Stimulated activated CD4-positive, alpha-beta T cell treated with anti-CD3 and anti-CD28 coated beads, Interleukin-4, amount 100 ng/mL, for 4 hours (primary cell): ENCODE measurements around the gene FLCN.
"Not testable (repeated sequence)": the region's sequence is repeated elsewhere in the genome, so short reads cannot be mapped to it uniquely, and the experiment has no call there.

Source experiments
- DNase-seq, 2 experiments: peaks; one replicate each; pipeline ENCODE4 v3.0.0-alpha.2; 2020

FLCN gene

DNA sequence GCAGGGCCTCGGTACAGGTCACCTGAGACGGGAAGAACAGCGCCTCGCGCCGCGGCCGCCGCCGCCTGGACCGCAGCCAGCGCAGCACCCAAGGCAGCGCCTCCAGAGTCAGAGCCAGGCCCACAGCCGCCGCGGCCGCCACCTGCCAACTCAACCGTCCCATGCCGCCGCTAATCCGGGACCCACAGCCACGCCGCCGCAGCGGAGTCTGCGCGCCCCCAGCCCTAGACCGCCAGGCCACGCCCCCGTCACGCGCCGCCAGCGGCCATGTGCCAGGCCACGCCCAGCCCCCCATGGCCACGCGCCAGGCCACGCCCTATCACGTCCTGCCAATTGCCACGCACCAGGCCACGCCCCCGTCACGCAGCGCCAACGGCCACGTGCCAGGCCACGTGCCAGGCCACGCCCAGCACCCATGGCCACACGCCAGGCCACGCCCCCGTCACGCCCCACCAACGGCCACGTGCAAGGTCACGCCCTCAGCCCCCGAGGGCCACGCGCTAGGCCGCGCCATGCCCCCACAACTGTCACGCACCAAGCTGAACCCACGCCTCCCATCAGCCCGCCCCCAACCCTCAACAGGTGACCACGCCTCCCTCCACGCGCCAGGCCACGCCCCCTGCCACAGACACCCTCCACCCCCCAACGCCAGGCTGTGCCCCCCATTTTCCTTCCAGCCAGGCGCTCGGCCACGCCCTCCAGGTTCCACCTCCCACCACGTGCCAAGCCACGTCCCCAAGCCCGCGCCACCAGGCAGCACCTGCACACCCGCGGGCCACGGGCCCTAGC, 30.6 kb downstream of the FLCN start, which contains the start of gene PLD6:
Gene PLD6, minus strand, starts transcription at position 210 of the 789 bp plus-strand sequence. Its CDS starts 47 bp downstream, at position 163.
- peak; percentile 89 to 93 for DNase-seq

DNA sequence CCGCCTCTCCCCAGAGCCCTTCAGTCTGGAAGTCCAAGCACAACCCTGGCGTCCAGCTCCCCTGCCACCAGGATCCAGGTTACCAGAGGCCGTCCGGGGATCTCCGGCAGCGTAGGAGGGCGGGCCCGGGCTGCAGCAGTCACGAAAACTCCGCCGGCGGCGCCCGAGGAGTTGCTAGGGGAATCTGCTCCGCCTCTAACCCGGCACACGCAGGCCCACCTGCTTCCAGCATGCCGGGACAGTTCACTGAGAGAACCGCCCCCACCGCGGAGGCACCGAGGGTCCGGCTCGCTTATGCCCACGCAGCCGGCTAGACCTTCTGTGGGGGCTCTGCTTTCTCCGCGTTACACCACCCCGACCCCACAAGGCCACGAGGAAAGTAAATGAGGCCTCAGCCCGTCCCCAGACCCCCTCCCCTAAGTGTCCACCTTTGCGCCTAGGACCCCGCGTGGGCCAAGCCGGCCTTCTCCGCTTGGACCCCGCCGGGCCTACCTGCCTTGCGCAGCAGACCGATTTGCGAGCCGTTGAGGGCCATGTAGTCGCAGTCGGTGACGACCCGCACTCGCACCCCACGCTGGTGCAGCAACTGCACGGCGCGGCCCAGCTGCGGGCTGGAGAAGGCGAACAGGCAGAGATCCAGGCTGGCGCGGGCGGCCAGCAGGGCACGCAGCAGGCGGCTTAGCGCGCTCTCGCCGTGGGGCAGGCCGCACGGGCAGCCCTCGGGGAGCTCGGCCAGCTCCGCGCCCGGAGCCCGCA, 31.4 kb downstream of the FLCN start:
- peak; percentile 62 to 65 for DNase-seq

DNA sequence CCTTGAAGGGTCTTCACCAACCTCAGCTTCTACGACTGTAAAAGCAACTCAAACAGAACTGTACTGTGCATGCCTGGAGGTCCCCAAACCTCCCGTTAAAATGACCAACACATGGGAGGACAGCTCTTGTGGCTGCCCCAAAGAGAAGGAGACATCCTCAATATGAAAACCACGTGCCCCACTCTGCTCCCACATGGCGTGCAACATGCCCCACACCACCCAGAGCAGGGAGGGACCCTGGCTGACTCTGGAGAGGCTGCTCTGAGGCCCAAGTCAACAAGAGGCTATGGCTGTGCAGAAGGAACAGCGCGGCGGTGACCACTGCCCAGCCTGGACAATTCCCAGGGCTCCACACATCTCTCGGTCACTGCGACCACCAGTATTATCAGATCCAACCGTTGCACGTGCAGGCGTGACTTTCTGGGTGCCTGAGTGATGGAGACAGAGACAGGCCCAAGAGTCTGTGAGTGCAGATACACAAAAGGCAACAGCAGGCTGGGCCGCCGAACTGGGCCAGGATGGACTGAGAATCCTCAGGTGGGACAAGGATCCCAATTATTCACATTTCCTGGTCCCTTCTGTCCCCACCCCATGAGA, 32.2 kb downstream of the FLCN start:
- no peak for DNase-seq

DNA sequence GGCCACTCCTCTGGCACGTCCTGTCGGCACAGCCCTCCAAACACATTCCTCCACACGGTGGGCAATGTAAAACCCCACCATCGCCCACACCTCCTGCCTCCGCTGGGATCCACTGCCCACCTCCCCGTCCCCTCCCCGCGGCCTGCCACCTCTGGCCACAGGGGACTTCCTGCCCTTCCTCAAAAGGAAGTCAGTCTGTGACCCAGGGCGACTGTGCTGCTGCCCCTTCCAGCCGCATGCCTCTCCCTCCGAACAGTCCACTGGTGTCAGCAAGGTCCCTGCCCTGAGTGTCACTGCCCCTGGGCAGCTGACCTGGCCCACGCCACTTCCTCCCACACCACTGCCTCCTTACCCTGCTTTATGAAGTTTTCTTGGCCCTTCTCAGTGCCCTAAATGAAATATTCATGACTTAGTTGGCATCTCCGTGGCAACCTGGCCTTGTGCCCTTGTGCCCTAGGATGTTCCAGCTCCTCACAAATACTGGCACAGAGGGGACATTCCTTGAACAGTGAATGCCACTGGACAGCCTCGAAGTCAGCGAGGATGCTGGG, 32.9 kb downstream of the FLCN start:
- no peak for DNase-seq

DNA sequence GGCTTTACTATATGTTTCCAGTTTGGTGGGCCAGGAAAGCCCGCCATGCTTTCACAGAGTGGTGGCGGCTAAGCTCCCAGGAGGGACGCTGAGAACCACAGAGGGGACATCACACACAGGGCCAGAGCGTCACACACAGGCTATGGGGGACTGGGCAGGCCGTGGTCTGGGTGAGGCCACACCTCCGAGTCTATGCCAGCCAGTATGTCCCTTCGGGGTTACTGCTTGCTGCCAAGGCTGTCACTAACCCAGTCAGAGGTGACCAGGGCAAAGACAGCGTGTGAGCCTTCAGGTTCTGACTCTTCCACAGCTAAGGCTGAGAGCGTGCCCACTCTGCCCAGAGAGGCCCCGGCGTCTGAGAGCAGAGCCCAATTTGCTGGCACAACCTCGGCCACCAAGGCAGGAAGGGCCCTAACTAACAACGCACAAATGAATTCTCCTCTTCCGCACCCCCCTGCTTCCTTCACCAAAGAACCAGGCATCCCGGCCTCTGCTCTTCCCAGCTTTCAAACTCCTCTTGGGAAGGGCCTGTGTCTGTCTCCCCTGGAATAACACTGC, 33.7 kb downstream of the FLCN start:
- DNase-seq, result no peak

DNA sequence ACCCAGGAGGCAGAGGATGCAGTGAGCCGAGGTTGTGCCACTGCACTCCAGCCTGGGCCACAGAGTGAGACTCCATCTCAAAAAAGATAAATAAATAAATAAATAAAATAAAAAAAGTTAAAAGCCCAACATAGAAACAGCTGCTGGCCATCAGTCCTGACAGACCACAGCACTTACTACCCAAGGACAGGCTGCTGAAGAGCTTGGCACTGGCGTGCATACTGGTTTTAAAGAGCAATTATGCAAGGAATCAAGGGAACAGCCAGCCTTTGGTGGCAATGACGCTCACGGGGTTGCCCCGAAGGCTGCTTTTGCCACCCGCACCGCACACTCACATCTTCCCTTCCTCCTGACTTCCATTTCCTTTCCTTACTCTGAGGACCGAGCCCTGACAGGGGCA, 35.1 kb downstream of the FLCN start:
- no peak for DNase-seq

DNA sequence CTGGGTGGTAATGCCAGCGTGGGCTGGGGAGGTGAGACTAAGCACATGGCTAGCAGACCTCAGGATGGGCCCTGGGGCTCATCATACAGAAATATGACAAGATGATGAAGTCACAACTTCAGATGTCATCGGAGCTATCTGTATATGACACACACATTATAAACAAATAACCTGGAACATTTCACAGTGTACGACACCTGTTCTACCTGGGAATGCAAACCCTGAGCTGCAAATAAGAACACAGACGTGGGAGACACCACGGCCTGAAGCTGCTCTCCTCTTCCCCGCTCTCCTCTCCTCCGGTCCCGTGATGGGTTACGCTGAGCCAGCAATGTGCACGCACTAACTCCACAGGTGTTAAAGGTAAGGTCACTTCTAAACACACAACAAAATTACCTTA, 35.7 kb downstream of the FLCN start:
- DNase-seq, result no peak

DNA sequence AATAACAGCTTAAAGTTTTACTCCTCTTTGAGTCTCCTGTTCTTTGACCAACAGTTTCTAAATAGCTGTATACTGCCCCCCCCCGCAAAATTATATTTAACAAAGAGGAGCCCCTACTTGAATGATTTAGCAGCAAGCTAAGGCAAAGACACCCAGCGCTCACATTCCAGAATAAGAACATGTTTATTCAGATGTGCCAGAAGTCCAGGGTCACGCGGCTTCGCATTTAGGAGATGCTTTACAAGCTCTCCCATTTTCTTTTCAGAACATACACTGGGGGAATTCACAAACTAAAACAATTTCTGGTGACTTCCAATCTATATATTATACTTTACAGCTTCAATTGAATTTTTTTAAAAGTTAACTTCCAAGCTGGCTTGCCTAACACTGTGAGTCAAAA, 36.1 kb downstream of the FLCN start:
- no peak for DNase-seq

DNA sequence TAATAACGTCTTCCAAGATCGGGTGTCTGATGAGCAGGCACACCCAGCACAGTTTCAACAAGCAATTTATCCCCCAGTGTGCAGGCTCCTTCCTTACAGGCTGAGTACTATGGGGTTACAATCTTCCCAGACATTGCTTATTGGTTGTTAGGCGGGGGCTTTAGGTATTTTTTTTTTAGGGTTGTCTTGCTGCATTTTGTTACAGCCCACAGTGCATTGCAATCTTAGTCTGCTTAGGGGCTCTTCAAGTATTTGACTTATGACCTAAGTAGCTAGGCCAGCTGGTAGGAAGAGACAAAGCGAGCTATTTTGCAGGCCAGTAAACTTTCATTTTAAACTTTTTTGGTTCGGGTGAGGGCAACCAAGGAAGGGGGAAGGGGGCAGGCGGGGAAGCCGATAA, 36.7 kb downstream of the FLCN start:
- DNase-seq, result no peak

DNA sequence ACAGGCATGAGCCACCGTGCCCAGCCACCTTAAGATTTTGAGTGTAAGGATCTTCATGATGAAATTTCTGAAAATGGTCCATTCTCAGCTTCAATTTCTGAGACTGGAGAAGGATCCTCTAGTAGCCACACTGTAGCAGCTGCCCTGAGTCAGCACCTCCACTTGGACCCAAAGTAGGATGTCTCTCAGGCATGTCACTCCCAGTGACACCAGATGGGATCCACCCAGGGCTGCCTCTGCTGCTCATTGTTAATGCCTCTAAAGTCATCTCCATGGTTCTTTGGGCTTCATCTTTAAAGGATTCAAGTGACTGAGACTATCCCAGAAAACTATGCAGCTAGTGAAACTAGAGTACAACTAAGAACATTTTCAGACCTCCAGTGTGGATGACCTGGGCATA, 38.7 kb downstream of the FLCN start:
- no peak for DNase-seq

DNA sequence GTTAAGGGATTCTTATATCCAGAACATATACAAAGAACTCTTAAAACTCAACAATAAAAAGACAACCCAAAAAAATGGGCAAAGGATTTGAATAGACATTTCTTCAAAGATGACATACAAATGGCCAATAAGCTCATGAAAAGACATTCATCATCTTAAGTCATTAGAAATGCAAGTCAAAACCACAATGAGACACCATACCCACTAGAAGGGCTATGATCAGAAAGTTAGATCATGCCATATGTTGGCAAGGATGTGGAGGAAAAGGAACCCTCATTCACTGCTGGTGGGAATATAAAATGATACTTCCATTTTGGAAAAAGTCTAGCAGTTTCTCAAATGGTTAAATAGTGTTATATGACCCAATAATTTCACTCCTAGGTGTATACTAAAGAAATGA, 40.2 kb downstream of the FLCN start:
- DNase-seq, result no peak

DNA sequence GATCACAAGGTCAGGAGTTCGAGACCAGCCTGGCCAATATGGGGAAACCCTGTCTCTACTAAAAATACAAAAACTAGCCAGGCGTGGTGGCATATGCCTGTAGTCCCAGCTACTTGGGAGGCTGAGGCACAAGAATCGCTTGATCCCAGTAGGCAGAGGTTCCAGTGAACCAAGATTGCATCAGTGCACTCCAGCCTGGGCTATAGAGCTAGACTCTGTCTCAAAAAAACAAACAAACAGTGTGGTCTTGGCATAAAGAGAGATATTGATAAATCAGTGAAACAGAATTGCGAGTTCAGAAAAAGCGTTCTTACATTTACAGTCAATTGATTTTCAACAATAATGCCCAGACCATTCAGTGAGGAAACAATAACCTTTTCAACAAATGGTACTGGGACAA, 41.5 kb downstream of the FLCN start:
- DNase-seq, result not testable (repeated sequence)

DNA sequence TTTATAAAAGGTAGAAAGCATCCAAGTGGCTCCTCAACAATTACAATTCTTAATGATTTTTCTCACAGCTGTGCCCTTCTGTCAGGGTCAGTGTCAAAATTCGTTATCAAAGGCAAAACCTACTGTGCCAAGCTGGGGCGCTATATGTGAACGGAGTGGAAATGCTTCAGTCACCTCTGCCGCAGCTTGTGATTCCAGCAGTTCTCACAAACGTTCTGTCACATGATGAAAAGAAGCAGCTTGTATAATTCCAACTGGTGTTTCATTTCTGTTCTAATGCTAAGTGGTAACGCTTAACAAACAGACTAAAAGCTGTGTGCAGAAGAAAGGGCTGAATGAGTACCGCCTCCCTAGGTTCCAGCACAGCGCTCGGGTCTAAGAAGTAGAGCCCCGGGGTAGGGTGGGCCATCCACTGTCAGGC, 45.0 kb downstream of the FLCN start:
- no peak for DNase-seq

DNA sequence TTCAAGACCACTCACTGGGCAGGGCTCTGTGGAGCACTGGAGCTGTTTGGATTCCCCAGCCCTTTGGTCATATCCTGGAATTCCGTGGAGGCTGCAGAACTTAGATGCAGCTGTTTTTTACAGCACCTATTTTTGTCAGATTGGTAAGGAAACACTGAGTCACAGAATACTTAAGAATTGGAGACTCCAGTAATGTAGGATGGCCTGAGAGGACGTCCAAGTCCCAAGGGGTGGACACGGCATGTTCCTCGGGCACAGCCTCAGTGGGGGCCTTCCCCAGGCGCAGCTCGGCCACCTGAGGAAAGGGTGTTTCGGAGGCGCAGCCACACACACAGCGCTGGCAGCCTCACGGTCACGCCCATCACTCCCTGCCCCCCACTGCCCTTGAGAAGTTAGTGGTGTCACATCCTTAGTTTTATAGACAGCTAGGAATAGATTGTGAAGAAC, 45.6 kb downstream of the FLCN start:
- no peak for DNase-seq

DNA sequence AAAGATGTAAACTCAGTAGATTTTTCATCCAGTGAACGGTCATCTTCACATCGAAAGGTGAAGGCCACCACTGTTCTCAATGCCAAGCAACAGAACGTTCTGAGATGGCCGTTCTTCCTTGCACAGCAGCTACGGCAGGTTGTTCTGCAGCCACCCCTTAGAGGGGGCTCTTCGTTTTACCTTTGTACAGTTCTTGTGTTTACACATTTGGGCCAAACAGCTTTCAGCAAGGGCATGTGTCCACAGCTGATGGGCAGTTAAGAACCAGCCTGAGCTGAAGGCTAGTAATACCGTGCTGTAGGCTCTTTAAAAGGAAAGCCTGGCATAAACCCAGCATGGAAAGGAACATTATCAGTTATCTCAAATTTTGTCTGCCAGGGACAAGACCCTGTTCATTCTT, 46.8 kb downstream of the FLCN start:
- DNase-seq, result no peak

DNA sequence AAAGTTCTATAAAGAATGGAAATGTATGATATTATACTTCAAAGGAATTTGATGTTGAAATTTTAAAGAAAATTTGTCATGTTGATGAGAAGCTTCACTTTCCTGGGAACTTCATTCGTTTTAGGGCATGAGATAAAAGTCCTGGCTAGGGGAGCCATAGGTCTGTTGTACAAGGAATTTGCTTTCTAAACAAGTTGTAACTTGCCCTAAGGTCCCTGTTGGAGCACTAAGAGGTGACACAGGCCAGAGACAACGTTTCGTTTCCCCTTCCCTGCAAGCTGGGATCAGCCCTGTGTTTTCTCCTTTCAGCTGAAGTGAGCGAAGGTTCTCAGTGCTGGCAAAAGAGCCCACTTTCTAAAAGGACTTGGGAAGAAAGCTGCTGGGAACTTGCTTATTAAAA, 47.4 kb downstream of the FLCN start:
- no peak for DNase-seq

DNA sequence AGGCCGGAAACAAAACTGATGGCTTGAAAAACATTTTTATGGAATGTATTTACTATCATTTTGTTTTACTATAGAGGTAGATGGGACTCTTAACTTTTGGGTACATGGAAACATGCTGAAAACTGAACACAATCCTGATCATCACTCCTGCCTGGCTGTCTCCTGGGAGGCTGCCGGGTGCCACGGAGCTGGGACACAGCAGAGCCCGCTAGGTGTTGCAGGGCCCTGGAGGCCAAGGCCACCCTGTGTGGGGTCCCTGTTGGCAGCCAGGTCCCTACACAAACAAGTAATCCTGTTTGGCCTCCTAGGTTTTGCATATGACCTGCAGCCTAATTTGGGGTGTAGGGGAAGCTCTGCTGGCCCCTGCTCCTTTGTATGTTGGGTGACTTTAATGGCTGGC, 48.4 kb downstream of the FLCN start:
- DNase-seq, result no peak

DNA sequence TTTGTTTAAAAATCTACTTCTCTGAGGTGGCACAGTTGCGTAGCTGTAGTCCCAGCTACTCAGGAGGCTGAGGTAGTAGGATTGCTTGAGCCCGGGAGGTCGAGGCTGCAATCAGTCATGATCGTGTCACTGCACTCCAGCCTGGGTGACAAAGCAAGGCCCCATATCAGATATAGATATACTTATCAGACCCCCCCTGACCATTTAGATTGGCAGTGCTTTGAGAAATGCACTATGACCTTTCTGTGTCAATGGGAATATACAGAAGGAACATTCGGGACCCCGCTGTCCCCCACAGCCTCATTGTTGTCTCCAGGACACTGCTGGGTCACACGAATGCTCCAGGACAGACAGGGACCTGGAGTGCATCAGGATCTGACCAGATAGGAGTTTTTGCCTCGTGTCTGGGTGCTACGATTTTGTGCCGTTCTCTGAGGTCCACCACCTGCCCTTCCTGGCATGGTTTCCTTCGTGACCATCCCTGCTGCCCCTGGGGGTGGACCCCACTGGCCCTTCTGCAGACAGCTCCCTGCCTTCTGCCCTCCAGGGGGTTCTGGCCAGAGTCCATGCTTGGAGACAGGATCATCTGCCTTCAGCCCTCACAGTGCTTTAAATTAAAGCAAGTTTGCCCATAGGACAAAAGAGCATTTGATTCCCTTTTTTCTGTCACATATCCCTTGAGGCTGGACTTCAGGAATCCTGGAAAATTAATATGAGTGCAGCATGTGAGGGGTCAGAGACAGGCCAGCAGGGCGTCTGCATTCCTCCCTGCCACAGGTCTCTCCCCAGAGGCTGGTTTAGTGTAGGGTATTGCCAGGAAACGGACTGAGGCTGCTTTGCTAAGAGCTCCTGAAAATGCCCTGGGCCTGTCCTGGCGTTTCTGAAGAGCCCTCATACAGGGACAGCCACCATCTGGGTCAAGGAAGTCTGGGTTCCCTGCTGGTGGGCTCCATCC, 50.1 kb downstream of the FLCN start:
- DNase-seq, result no peak

DNA sequence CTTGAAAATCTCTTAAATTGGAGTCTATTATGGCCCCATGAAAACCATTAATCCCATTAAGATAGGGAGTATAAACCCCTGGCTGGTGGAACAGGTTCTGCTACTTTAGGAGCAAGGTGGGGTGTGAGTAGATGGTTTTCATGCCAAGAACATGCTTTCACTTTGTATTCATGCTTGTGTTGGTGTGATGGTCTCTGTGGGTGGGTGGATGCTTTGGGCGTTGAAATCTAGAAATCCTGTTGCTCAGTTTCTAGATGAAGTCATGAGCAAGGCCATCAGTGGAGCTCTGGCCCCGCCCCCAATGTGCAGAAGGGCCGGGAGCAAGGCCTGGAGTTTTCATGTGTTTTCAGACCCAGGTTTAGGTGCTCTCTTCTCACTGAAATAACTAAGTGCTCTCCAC, 50.9 kb downstream of the FLCN start:
- DNase-seq, result peak; percentile 38 to 50

DNA sequence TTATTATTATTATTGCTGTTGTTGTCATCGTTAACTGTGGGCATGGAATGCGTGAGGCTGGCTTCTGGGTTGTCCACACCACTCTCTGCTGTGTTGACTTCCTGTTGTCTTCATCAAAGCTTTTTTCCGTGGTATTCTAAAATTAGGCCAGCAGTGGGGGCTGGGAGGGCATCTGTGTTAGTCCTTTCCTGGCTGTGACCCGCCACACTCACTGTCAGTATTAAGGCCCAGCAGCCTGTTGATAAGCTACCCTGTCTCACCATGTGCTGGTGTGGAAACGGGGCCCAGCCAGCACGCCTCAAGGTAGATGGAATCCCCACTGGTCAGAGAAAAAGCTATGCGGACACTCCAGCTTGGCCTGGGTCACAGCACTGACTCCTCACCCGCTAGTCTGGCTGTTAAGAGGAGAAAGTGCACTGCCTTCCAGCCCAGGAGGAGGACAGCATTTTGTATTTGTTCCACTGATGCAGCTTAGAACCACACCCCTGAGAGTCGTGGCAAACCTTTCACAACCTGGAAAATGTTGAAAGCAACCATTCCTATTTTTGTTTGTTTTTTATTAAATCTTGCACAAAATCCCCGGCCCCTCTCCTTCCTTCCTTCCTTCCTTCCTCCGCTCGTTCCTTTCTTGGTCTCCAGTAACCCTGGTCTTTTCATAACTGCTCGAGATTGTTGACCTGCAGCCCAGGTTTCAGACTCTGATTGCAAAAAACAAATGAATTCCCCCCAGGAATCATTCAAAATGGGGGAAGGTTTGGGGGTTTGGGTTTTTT, 51.8 kb downstream of the FLCN start:
- DNase-seq, result not testable (repeated sequence)

DNA sequence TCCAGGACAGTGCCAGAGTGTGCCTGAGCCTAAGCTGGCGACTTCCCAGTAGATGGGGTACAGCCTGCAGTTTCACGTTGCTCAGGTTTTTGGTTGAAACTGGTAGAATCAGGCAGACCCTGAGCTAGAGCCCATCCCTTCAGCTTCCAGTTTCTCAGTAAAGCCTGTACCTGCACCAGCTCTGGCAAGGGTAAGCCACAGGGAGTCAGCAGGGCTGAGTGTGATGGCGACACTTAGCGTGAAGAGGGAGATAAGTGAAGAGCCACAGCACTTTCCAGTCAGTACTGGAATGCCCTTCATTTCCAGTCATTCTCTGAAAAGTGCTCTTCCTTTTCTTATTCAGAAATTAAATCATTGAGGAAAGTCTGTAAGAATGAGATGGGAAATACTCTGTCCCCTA, 53.2 kb downstream of the FLCN start:
- DNase-seq, result no peak
